ELF-1 (cell line): ENCODE data around the gene ELOA2.
"Not testable (repeated sequence)": the region's sequence is repeated elsewhere in the genome, so short reads cannot be mapped to it uniquely, and the experiment has no call there.

ENCODE experiments used
- DNase-seq: peaks from one replicate; pipeline ENCODE4 v3.0.0-alpha.2; 2016; ENCODE audit warnings: low read depth, low spot score

Gene ELOA2

GRCh38 chr18:47020757-47021156 lies 14.7 kb downstream of the ELOA2 start:
- not testable (repeated sequence) for DNase-seq

- DNase-seq, result not testable (repeated sequence)
These were observed 15.6 kb downstream of the ELOA2 start for GRCh38 chr18:47019870-47020269.
